ENCODE data around the gene ANKRD2.

- no peak for TF ChIP-seq POLR2AphosphoS5 (IDR thresholded peaks at IDR 0.05; ENCODE audit: low read depth, low read length)
- TF ChIP-seq TAF1 (IDR thresholded peaks at IDR 0.05; ENCODE audit: low read depth, low read length) = no peak
Observed at GRCh38 chr10:97587183-97587582, 14.6 kb downstream of the ANKRD2 start.
